SK-N-SH (cell line): ENCODE data around the gene IGSF23. TPM values are rescaled to one million over a fixed set of nuclear protein-coding genes. Genes with fewer than 3 reads are reported as not detected.

Experiments used
- CTCF ChIA-PET: fragments of 300-600, 350-600 bp; formaldehyde crosslinking; extraction: SDS; loops from one replicate; lab custom pipeline; 2021; lab: Yijun Ruan, JAX
- POLR2A ChIA-PET: fragments of 350-600 bp; sonication (Branson Sonifier 250); formaldehyde crosslinking; extraction: SDS; loops from one replicate; lab custom pipeline; 2020; ENCODE audit warnings: antibody characterized with exemption, inconsistent platforms; lab: Yijun Ruan, JAX
- DNase-seq: peaks from one replicate; pipeline ENCODE4 v3.0.0; 2012
- H2AFZ ChIP-seq: fragments of 200-600 bp; sonication (generic); 2 replicates; pipeline ENCODE4 v1.8.1; 2016; ENCODE audit warnings: antibody characterized with exemption, mild to moderate bottlenecking, low read depth
- H3F3A ChIP-seq: fragments of 200-600 bp; sonication (generic); replicated peaks from 2 replicates; pipeline ENCODE3; 2016; ENCODE audit warnings: antibody characterized with exemption, mild to moderate bottlenecking; ENCODE audit not compliant: insufficient read depth
- H3K27ac ChIP-seq, 2 experiments: fragments of 200-500 bp in 1 of 2; fragments of 200-600 bp in 1 of 2; sonication (Bioruptor generic) in 1 of 2; sonication (generic), shearing (Covaris generic) in 1 of 2; 2 replicates each; pipeline versions ENCODE4 v1.5.1 to v1.6.1; 2014 to 2016; ENCODE audit warnings: low read depth in 2 of 2, inconsistent platforms in 1 of 2, low read length in 1 of 2, mild to moderate bottlenecking in 1 of 2, mixed read lengths in 1 of 2
- H3K27me3 ChIP-seq: fragments of 200-600 bp; sonication (generic), shearing (Covaris generic); 2 replicates; pipeline ENCODE4 v1.6.1; 2016; ENCODE audit warnings: mixed run types; ENCODE audit not compliant: insufficient read depth
- H3K36me3 ChIP-seq, 2 experiments: fragments of 200-500 bp in 1 of 2; fragments of 200-600 bp in 1 of 2; sonication (Bioruptor generic) in 1 of 2; sonication (generic) in 1 of 2; replicated peaks in 1 of 2; 2 replicates each; pipeline versions ENCODE3 to v1.5.1; 2014 to 2016; ENCODE audit warnings: low read length in 1 of 2, mild to moderate bottlenecking in 1 of 2; ENCODE audit not compliant: insufficient read depth in 2 of 2, control insufficient read depth in 1 of 2
- H3K4me1 ChIP-seq, 2 experiments: fragments of 200-500 bp in 1 of 2; fragments of 200-600 bp in 1 of 2; sonication (Bioruptor generic) in 1 of 2; sonication (generic), shearing (Covaris generic) in 1 of 2; 2 replicates each; pipeline versions ENCODE4 v1.5.1 to v1.6.1; 2014 to 2016; ENCODE audit warnings: low read depth in 1 of 2, low read length in 1 of 2, mixed run types in 1 of 2; ENCODE audit not compliant: insufficient read depth in 2 of 2, control insufficient read depth in 1 of 2
- H3K4me2 ChIP-seq: fragments of 200-600 bp; sonication (generic), shearing (Covaris generic); 2 replicates; pipeline ENCODE4 v1.6.1; 2017; ENCODE audit warnings: mixed run types
- H3K4me3 ChIP-seq, 2 experiments: fragments of 200-500 bp in 1 of 2; fragments of 200-600 bp in 1 of 2; sonication (Bioruptor generic) in 1 of 2; sonication (generic), shearing (Covaris generic) in 1 of 2; 2 replicates each; pipeline versions ENCODE4 v1.5.1 to v1.8.1; 2014 to 2016; ENCODE audit warnings: low read depth in 2 of 2, inconsistent platforms in 1 of 2, low read length in 1 of 2, mild to moderate bottlenecking in 1 of 2, mixed read lengths in 1 of 2, moderate library complexity in 1 of 2
- H3K79me2 ChIP-seq: fragments of 200-600 bp; sonication (generic); 2 replicates; pipeline ENCODE4 v1.8.1; 2017; ENCODE audit warnings: mild to moderate bottlenecking; ENCODE audit not compliant: insufficient read depth
- H3K9ac ChIP-seq: fragments of 200-600 bp; sonication (generic); 2 replicates; pipeline ENCODE4 v1.6.1; 2017; ENCODE audit warnings: mixed run types
- H3K9me2 ChIP-seq: fragments of 200-600 bp; sonication (generic); 2 replicates; pipeline ENCODE4 v1.6.1; 2017; ENCODE audit warnings: mixed run types
- H3K9me3 ChIP-seq: fragments of 200-600 bp; sonication (generic); 2 replicates; pipeline ENCODE4 v1.6.1; 2017; ENCODE audit warnings: mixed run types, mild to moderate bottlenecking, moderate library complexity
- H4K20me1 ChIP-seq: fragments of 200-600 bp; sonication (generic); 2 replicates; pipeline ENCODE4 v1.6.1; 2017; ENCODE audit warnings: mild to moderate bottlenecking, mixed run types; ENCODE audit not compliant: insufficient read depth
- CHD2 ChIP-seq: fragments of 150-350 bp; IDR thresholded peaks from 2 replicates; pipeline ENCODE4 v1.6.1; 2018; ENCODE audit warnings: low read length; ENCODE audit not compliant: partially characterized antibody
- ELF1 ChIP-seq: IDR thresholded peaks from 2 replicates; pipeline ENCODE4 v1.4.0; 2012
- EP300 ChIP-seq, 2 experiments: IDR thresholded peaks; 2 replicates each; pipeline versions ENCODE4 v1.4.0 to v1.6.1; 2012; ENCODE audit warnings: borderline replicate concordance in 1 of 2, low read depth in 1 of 2, low read length in 1 of 2
- FOSL2 ChIP-seq: IDR thresholded peaks from 2 replicates; pipeline ENCODE4 v1.4.0; 2012; ENCODE audit warnings: low read depth, mild to moderate bottlenecking, moderate library complexity, borderline replicate concordance
- FOXJ3 ChIP-seq: sonication (generic); formaldehyde crosslinking; IDR thresholded peaks from 2 replicates; pipeline ENCODE4 v1.5.1; 2020; ENCODE audit warnings: mild to moderate bottlenecking, missing genetic modification reagents
- FOXM1 ChIP-seq: IDR thresholded peaks from 2 replicates; pipeline ENCODE4 v1.4.0; 2012; ENCODE audit warnings: low read depth, mild to moderate bottlenecking
- GATA2 ChIP-seq: sonication (generic); formaldehyde crosslinking; IDR thresholded peaks from 2 replicates; pipeline ENCODE4 v1.5.0; 2020; ENCODE audit warnings: mild to moderate bottlenecking, missing genetic modification reagents
- MAX ChIP-seq: IDR thresholded peaks from 2 replicates; pipeline ENCODE4 v1.4.0; 2012; ENCODE audit warnings: low read depth
- MEF2A ChIP-seq: IDR thresholded peaks from 2 replicates; pipeline ENCODE4 v1.4.0; 2012; ENCODE audit warnings: low read depth, borderline replicate concordance
- NFIC ChIP-seq: IDR thresholded peaks from 2 replicates; pipeline ENCODE4 v1.4.0; 2012; ENCODE audit warnings: borderline replicate concordance
- POLR2AphosphoS5 ChIP-seq: IDR thresholded peaks from 2 replicates; pipeline ENCODE4 v1.6.1; 2012; ENCODE audit warnings: low read depth, low read length
- RFX5 ChIP-seq: IDR thresholded peaks from 2 replicates; pipeline ENCODE4 v1.6.1; 2012; ENCODE audit warnings: mild to moderate bottlenecking, improper control_type of control experiment, low read length
- SIN3A ChIP-seq: IDR thresholded peaks from 2 replicates; pipeline ENCODE4 v1.6.1; 2012; ENCODE audit warnings: low read depth, mild to moderate bottlenecking, low read length, moderate library complexity, borderline replicate concordance
- SMC3 ChIP-seq: IDR thresholded peaks from 2 replicates; pipeline ENCODE4 v1.6.1; 2012; ENCODE audit warnings: low read depth, low read length, improper control_type of control experiment
- YY1 ChIP-seq: IDR thresholded peaks from 2 replicates; pipeline ENCODE4 v1.4.0; 2012; ENCODE audit warnings: low read depth, mild to moderate bottlenecking
- WGBS: methylation state at CpG from one replicate; pipeline ENCODE4 v1.1.6; 2017; ENCODE audit warnings: low lambda C conversion rate; 5-methylcytosine and 5-hydroxymethylcytosine counted together
- polyA plus RNA-seq, 3 experiments: library from polyadenylated mRNA; depleted of rRNA; stranded (reverse); fragments of >200 nt; gene quantifications; 2 replicates each; pipeline ENCODE4 v1.2.3, GENCODE V29; 2012
- small RNA-seq, 7 experiments: library from RNA; depleted of rRNA; stranded (forward); fragments of <200 nt; gene quantifications; one replicate each; pipeline ENCODE3, GENCODE V24; 2012
- TF ChIP-seq, protein P1 (sequence below): IDR thresholded peaks from 2 replicates; pipeline ENCODE4 v1.4.0; 2012; ENCODE audit warnings: low read depth, borderline replicate concordance

Gene IGSF23
- polyA plus RNA-seq, 1 of the 3 experiments (the other 2 are of a cell fraction) = 0.08 TPM

DNA sequence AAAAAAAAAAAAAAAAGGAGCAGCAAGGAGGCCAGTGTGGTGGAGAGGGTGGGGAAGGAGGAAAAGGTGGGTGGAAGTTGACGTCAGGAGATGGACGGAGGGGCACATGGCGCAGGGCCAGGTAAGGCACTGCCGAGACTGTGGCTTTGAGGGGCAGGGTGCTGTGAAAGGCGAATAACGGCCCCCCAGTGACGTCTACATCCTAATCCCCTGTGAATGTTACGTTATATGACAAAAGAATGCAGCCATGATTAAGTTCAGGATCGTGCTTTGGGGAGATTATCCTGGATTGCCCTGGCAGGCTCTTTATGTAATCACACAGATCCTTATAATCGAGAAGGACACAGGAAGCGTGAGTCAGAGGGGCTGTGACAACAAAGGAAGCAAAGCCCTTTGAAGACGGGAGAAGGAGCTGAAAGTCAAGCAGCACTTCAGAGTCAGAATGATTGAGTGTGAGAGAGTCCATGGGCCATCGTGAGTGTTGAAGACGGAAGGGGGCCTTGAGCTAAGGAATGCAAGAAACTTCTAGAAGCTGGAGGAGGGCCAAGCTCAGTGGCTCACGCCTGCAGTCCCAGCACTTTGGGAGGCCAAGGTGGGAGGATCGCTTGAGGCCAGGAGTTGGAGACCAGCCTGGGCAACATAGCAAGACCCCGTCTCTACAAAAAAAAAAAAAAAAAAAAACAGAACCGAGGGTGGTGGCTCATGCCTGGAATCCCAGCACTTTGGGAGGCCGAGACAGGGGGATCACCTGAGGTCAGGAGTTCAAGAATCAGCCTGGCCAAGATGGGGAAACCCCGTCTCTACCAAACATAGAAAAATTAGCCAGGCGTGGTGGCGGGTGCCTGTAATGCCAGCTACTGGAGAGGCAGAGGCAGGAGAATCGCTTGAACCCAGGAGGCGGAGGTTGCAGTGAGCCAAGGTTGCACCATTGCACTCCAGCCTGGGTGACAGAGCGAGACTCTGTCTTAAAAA lies 71.8 kb downstream of the IGSF23 start (continued):
- TF ChIP-seq FOXM1 (no peak), MEF2A (no peak), FOXJ3 (CRISPR knock-in tag) (no peak), CHD2 (no peak), RFX5 (no peak), SIN3A (0 out of 2 replicates have a peak, but pooled peaks have one; percentile 45), YY1 (no peak), MAX (peak; percentile 28), NFIC (peak; percentile 46; the same call in 1 of the 2 replicates), SMC3 (no peak), GATA2 (CRISPR knock-in tag) (no peak), EP300 (IDR thresholded peaks at IDR 0.05; ENCODE audit: borderline replicate concordance in 1 of 2, low read depth in 1 of 2, low read length in 1 of 2) (no peak)
- TF ChIP-seq, protein P1, sequence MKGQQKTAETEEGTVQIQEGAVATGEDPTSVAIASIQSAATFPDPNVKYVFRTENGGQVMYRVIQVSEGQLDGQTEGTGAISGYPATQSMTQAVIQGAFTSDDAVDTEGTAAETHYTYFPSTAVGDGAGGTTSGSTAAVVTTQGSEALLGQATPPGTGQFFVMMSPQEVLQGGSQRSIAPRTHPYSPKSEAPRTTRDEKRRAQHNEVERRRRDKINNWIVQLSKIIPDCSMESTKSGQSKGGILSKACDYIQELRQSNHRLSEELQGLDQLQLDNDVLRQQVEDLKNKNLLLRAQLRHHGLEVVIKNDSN = no peak

- POLR2A ChIA-PET = no interaction called here
- Histone ChIP-seq H3K36me3 (no peaks in the 10 kb centered on the region), H3K27ac (peak overlapping the region in 1 of 2 experiments; percentile 92; a peak in 2 of 4 replicates), H3K9me2 (no peaks in the 10 kb centered on the region), H3F3A (peaks cover 33% of the 10 kb centered on the region), H3K27me3 (no peaks in the 10 kb centered on the region)
- CTCF ChIA-PET = interaction anchor here (0.7 kb wide), 1 partner anchor 38 kb away, joined by 4 read pairs; no protein-coding TSS in a partner anchor
- no peak for TF ChIP-seq FOXJ3 (CRISPR knock-in tag)
- no peak for TF ChIP-seq FOXM1
- no peak for TF ChIP-seq ELF1
- TF ChIP-seq FOSL2 = peak; percentile 10; the same call in 1 of the 2 replicates
- no peak for TF ChIP-seq POLR2AphosphoS5
- TF ChIP-seq, all 33 proteins: peak for 1
- Histone ChIP-seq H3K9me3 (no peaks in the 10 kb centered on the region), H2AFZ (no peak overlapping the region), H3K9ac (no peak overlapping the region), H3K79me2 (no peaks in the 10 kb centered on the region), H3K4me2 (peak overlapping the region; percentile 42; the same call in 1 of the 2 replicates), H3K4me3 (no peak overlapping the region), H4K20me1 (no peaks in the 10 kb centered on the region), H3K4me1 (peaks cover 0 to 6% of the 10 kb centered on the region in 2 experiments; a peak in 1 of 4 replicates)
- WGBS = 57% methylated on average over 4 of the region's 4 CpGs
- DNase-seq = no peak
These were observed 72.5 kb downstream of the IGSF23 start for GRCh38 chr19:44685877-44686276.

Small RNA genes within 50 kb of the gene (small RNA-seq; reads per million reads assigned to genes)
- gene AC243964.1 = 0 reads per million in 7 experiments

Other genes with a start within 250 kb of the IGSF23 start
- 0.87 and 1.0 TPM in 2 replicates for gene ZNF285, start 212.0 kb upstream of the IGSF23 start, polyA plus RNA-seq (2012; rRNA removed)
- gene ZNF229, start 165.1 kb upstream of the IGSF23 start, polyA plus RNA-seq (2012; rRNA removed) = 1.2 and 1.7 TPM in 2 replicates
- 1.5 and 1.9 TPM in 2 replicates for gene ZNF180, start 113.0 kb upstream of the IGSF23 start, polyA plus RNA-seq (2012; rRNA removed)
- gene CEACAM20, start 83.9 kb upstream of the IGSF23 start, polyA plus RNA-seq (2012; rRNA removed) = not detected in 2 replicates
- 90.2 and 90.8 TPM in 2 replicates for gene PVR, start 30.3 kb downstream of the IGSF23 start, polyA plus RNA-seq (2012; rRNA removed)
- gene CEACAM19, start 57.9 kb downstream of the IGSF23 start, polyA plus RNA-seq (2012; rRNA removed) = 1.4 and 2.0 TPM in 2 replicates
- gene CEACAM16, start 85.6 kb downstream of the IGSF23 start, polyA plus RNA-seq (2012; rRNA removed) = not detected in 2 replicates
- 7.5 and 19.2 TPM in 2 replicates for gene BCL3, start 135.1 kb downstream of the IGSF23 start, polyA plus RNA-seq (2012; rRNA removed)
- gene CBLC, start 164.3 kb downstream of the IGSF23 start, polyA plus RNA-seq (2012; rRNA removed) = not detected in 2 replicates
- 9.7 and 34.0 TPM in 2 replicates for gene BCAM, start 195.5 kb downstream of the IGSF23 start, polyA plus RNA-seq (2012; rRNA removed)
- gene NECTIN2, start 232.7 kb downstream of the IGSF23 start, polyA plus RNA-seq (2012; rRNA removed) = 96.6 and 121 TPM in 2 replicates